GM18519 (cell line): Measurements from ENCODE around the gene MARK1.
A peak's percentile ranks its signal among the peaks of the same experiment; 100 is the strongest.
"Not testable (repeated sequence)": the region's sequence is repeated elsewhere in the genome, so short reads cannot be mapped to it uniquely, and the experiment has no call there.

Experiments
- ATAC-seq: cut with Tn5 transposase; IDR thresholded peaks from one replicate; pipeline ENCODE4 v1.9.1; 2021; ENCODE audit warnings: mild to moderate bottlenecking, moderate library complexity; ENCODE audit not compliant: unreplicated experiment, low FRiP score

MARK1 gene

GRCh38 chr1:220604926-220605325 lies 77.0 kb downstream of the MARK1 start:
- ATAC-seq = no peak

DNA sequence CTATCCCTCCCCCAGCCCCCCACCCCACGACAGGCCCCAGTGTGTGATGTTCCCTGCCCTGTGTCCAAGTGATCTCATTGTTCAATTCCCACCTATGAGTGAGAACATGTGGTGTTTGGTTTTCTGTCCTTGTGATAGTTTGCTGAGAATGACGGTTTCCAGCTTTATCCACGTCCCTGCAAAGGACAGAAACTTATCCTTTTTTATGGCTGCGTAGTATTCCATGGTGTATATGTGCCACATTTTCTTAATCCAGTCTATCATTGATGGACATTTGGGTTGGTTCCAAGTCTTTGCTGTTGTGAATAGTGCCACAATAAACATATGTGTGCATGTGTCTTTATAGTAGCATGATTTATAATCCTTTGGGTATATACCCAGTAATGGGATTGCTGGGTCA lies 77.7 kb downstream of the MARK1 start:
- not testable (repeated sequence) for ATAC-seq

DNA sequence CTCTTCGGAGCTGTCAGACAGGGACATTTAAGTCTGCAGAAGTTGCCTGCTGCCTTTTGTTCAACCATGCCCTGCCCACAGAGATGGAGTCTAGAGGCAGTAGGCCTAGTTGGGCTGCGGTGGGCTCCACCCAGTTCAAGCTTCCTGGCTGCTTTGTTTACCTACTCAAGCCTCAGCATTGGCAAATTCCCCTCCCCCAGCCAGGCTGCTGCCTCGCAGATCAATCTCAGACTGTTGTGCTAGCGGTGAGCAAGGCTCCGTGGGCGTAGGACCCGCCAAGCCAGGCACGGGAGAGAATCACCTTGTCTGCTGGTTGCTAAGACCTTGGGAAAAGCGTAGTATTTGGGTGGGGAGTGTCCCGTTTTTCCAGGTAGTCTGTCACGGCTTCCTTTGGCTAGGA lies 83.2 kb downstream of the MARK1 start:
- not testable (repeated sequence) for ATAC-seq

DNA sequence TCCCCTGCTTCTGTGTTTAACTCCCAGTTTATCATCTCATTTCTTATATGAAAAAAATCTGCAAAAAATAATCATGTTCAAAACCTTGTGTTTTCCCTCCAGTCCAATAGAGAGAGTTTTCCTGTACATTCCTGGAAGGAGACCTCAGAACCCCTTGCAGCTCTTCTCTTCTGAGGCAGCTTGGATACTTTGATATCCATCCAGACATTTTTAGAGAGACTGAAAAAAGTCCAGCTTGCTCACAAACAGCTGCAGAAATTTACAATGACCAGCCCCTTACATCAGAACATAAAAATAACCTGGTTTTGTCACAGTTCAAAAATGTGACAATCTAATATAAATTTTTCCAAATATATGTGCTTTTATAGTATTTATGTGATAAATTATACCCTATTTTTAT lies 88.9 kb downstream of the MARK1 start:
- no peak for ATAC-seq

DNA sequence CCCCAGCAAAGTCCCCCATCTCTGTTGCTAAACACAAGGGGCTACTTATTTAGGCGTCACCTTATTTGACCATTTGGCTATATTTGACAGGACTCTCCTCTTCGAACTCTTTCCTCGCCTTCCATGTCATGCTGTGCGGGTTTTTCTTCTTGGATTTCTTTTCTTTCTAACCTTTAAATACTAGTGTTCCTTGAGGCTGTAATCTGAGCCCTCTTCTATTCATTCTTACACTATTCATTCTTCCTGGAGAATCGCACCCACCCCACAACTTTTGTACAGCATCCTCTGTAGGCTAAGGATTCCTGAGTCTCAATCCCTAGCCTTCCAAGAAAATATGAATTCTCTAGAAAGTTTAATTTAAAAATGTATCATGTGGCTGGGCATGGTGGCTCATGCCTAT lies 100.5 kb downstream of the MARK1 start:
- no peak for ATAC-seq

GRCh38 chr1:220631238-220631815 lies 103.4 kb downstream of the MARK1 start:
- ATAC-seq = no peak

- no peak for ATAC-seq
Observed at GRCh38 chr1:220637759-220638158, 109.8 kb downstream of the MARK1 start.

GRCh38 chr1:220642285-220642684 lies 114.3 kb downstream of the MARK1 start:
- ATAC-seq = no peak

- ATAC-seq = no peak
Observed at GRCh38 chr1:220652995-220653394, 125.1 kb downstream of the MARK1 start.

GRCh38 chr1:220655509-220655908 lies 127.6 kb downstream of the MARK1 start:
- peak; percentile 97 for ATAC-seq

GRCh38 chr1:220655961-220656740 lies 128.2 kb downstream of the MARK1 start:
- ATAC-seq = no peak

GRCh38 chr1:220666349-220666748 lies 138.4 kb downstream of the MARK1 start:
- no peak for ATAC-seq

DNA sequence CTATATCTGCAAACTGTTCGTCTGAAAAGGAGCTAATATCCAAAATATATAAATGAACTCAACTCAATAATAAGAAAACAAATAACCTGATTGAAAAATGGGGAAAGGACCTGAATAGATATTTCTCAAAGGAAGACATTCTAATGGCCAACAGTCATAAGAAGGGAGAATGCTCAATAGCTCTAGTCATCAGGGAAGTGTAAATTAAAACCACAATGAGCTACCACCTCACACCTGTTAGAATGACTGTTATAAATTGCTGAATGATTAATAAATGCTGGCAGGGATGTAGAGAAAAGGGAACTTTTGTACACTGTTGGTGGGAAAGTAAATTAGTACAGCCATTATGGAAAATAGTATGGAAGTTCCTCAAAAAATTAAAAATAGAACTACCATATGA lies 141.1 kb downstream of the MARK1 start:
- ATAC-seq = no peak

DNA sequence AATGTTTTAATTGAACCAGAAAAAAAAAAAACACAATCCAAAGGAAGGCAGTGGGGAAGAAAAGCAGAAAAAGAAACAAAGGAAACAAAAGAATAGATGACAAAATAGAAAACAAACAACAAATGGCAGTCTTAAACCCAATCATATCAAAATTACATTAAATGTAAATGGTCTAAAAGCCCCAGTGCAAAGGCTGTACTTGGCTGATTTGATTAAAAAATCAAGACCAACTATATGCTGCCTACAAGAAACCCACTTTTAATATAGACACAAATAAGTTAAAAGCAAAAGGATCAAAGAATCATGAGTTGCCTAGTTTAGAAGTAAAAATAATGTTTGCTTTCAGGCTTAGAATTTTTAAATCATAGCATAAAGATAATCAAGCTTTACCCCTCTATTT lies 142.4 kb downstream of the MARK1 start:
- no peak for ATAC-seq

DNA sequence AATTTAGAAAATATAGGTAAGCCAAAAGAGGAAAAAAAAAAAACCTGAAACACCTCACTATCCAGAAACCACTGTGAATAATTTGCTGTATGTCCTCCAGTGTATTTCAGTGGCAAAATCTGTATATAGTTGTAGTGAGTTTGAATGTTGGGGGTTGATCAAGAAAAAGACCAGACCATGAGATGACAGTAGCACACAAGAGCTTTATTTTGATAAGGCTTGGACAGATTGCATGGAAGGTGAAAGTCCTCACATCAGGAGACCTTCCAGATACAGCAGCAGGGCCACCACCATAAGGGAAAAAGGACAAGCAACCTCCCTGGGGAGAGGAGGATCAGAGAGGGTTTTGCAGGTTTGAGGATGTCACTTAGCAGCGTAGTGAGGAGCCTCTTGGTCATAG lies 146.0 kb downstream of the MARK1 start:
- no peak for ATAC-seq

- no peak for ATAC-seq
Observed at GRCh38 chr1:220677251-220677650, 149.3 kb downstream of the MARK1 start.

GRCh38 chr1:220680085-220680687 lies 152.2 kb downstream of the MARK1 start:
- peak; percentile 84 for ATAC-seq

GRCh38 chr1:220681220-220681880 lies 153.4 kb downstream of the MARK1 start:
- ATAC-seq = no peak

DNA sequence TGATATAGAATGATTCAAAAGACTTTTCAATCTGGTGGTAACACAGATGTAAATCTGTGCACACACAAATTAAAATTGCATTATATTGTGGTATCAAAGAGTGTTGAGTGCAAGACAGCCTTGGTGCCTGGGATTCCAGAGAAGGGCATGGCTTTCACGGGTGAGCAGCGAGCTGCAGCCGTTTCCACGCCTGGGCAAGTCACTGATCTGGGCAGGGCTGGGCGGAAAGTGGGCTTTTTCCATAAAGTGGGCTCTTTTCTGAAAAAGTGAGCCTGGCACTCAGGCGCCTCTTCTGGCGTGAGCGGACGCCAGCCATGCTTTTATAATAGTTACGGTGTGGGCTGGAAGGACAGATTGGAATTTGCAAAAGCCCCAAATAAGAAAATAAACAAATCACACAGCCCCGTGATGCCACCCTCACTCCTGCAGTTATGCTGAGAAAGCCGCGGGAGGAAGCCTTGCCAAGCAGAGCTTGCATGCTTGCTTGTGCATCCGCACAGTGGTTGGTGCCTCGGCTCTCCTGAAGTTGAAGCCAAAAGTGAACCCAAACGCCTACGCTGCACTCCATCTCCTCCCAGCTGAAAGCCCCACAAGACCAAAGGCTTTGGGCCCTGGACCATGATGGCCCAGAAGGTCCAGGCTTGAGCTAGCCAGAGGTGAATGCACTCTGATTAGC lies 155.1 kb downstream of the MARK1 start:
- ATAC-seq = no peak

GRCh38 chr1:220683716-220684115 lies 155.8 kb downstream of the MARK1 start:
- not testable (repeated sequence) for ATAC-seq

DNA sequence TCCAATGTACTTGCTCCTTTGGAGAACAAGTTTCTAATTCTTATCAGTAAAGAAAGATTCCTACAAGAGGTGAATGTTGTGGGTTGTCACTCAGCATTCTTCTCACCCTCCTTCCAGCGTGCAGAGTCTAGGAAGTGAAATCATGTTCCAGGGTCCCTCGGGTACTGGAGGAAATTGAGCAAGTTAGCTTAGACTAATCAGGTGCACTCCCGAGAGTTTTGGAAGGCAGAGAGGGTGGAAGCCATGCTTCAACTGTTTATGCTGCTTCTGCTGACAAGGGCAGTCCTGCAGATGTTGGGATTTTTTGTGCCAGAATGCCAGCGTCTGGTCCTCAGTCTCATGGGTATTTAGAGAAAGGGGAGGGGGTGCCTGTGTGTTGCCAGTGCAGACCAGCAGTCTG lies 157.0 kb downstream of the MARK1 start:
- ATAC-seq = no peak
